Liver (tissue), 9 donors: ENCODE data around the gene ZNF503. TPM values are rescaled to one million over a fixed set of nuclear protein-coding genes. Genes with fewer than 3 reads are reported as not detected.

ENCODE experiments used
- DNase-seq: peaks from one replicate; pipeline ENCODE4 v3.0.0-alpha.2; 2017; ENCODE audit warnings: low spot score
- H3K27ac ChIP-seq, 2 donors: one replicate each; pipeline ENCODE4 v1.7.0; 2013; ENCODE audit warnings: inconsistent platforms in 2 of 2, low read length in 2 of 2, control low read depth in 1 of 2, low read depth in 1 of 2, mild to moderate bottlenecking in 1 of 2
- H3K27me3 ChIP-seq, 4 donors: one replicate each; pipeline versions ENCODE4 v1.6.1 to v1.7.0; 2013; ENCODE audit warnings: low read length in 3 of 4, inconsistent platforms in 1 of 4, mild to moderate bottlenecking in 1 of 4, moderate library complexity in 1 of 4; ENCODE audit not compliant: control insufficient read depth in 4 of 4, insufficient read depth in 4 of 4
- H3K36me3 ChIP-seq, 4 donors: one replicate each; pipeline versions ENCODE4 v1.6.1 to v1.7.0; 2013; ENCODE audit warnings: low read length in 3 of 4, mild to moderate bottlenecking in 3 of 4, low read depth in 1 of 4, moderate library complexity in 1 of 4; ENCODE audit not compliant: control insufficient read depth in 4 of 4, insufficient read depth in 3 of 4
- H3K4me1 ChIP-seq, 4 donors: one replicate each; pipeline versions ENCODE4 v1.6.1 to v1.7.0; 2013; ENCODE audit warnings: low read length in 3 of 4, mild to moderate bottlenecking in 3 of 4, moderate library complexity in 1 of 4; ENCODE audit not compliant: control insufficient read depth in 4 of 4, insufficient read depth in 4 of 4
- H3K4me3 ChIP-seq, 3 donors: one replicate each; pipeline versions ENCODE4 v1.6.1 to v1.7.0; 2013; ENCODE audit warnings: low read length in 3 of 3, control low read depth in 1 of 3, low read depth in 1 of 3, mild to moderate bottlenecking in 1 of 3
- H3K9ac ChIP-seq, 2 donors: one replicate each; pipeline ENCODE4 v1.7.0; 2013; ENCODE audit warnings: low read length in 2 of 2, mild to moderate bottlenecking in 2 of 2, moderate library complexity in 2 of 2, control low read depth in 1 of 2, low read depth in 1 of 2
- H3K9me3 ChIP-seq, 4 donors: one replicate each; pipeline versions ENCODE4 v1.6.1 to v1.7.0; 2013; ENCODE audit warnings: low read length in 3 of 4; ENCODE audit not compliant: control insufficient read depth in 4 of 4
- ATF3 ChIP-seq: IDR thresholded peaks from 2 replicates; pipeline ENCODE4 v1.6.1; 2016; ENCODE audit warnings: antibody characterized with exemption
- FOXA2 ChIP-seq: IDR thresholded peaks from 2 replicates; pipeline ENCODE4 v1.6.1; 2016; ENCODE audit warnings: antibody characterized with exemption
- MAX ChIP-seq: IDR thresholded peaks from 2 replicates; pipeline ENCODE4 v1.6.1; 2016; ENCODE audit warnings: antibody characterized with exemption
- RAD21 ChIP-seq, 2 donors: IDR thresholded peaks; 2 replicates each; pipeline ENCODE4 v1.6.1; 2016; ENCODE audit warnings: antibody characterized with exemption in 2 of 2, mild to moderate bottlenecking in 2 of 2
- REST ChIP-seq: IDR thresholded peaks from 2 replicates; pipeline ENCODE4 v1.6.1; 2016; ENCODE audit warnings: antibody characterized with exemption, mild to moderate bottlenecking
- RXRA ChIP-seq, 2 donors: IDR thresholded peaks; 2 replicates each; pipeline ENCODE4 v1.6.1; 2017 to 2018; ENCODE audit warnings: antibody characterized with exemption in 2 of 2, mild to moderate bottlenecking in 1 of 2
- TAF1 ChIP-seq: conservative IDR thresholded peaks from 2 replicates; pipeline ENCODE4 v1.6.1; 2016; ENCODE audit warnings: antibody characterized with exemption, mild to moderate bottlenecking
- ZBTB33 ChIP-seq: IDR thresholded peaks from 2 replicates; pipeline ENCODE4 v1.6.1; 2016; ENCODE audit warnings: antibody characterized with exemption
- WGBS: extraction: QIAGEN DNeasy Blood & Tissue Kit; methylation state at CpG from one replicate; pipeline ENCODE4 v1.1.7; 2013; 5-methylcytosine and 5-hydroxymethylcytosine counted together
- polyA plus RNA-seq, 2 donors: library from polyadenylated mRNA; stranded (reverse) in 1 of 2; unstranded in 1 of 2; fragments of 200-250 nt in 1 of 2; fragments of >200 nt in 1 of 2; fragmentation: Nextera tagmentation in 1 of 2; extraction: Ambion mirVana in 1 of 2; gene quantifications; one replicate each; pipeline versions ENCODE4 v1.2.1 to v1.2.3, GENCODE V29; 2013 to 2015
- total RNA-seq, 2 donors: library from RNA; depleted of rRNA; stranded (reverse); fragments of >200 nt; gene quantifications; one replicate each; pipeline ENCODE4 v1.2.3, GENCODE V29; 2014
- donor health status: healthy.
- donor health status: healthy.
- donor health status: healthy.
- donor health status: healthy.
- donor health status: healthy.

Gene ZNF503
- total and polyA plus RNA-seq, 4 donors = 1.6 to 5.2 (median 2.0) TPM

GRCh38 chr10:75398200-75398691 is 3.3 kb downstream of the ZNF503 start (continued):
- no peak for TF ChIP-seq RXRA (IDR thresholded peaks at IDR 0.05)
- no peak for TF ChIP-seq TAF1
- no peak for TF ChIP-seq RAD21 (IDR thresholded peaks at IDR 0.05)
- TF ChIP-seq MAX = no peak

GRCh38 chr10:75397496-75398199 is 3.9 kb downstream of the ZNF503 start:
- Histone ChIP-seq H3K27me3 (no peaks in the 10 kb centered on the region), H3K9ac (no peak overlapping the region), H3K27ac (no peak overlapping the region)

More at GRCh38 chr10:75397496-75398199, 3.9 kb downstream of the ZNF503 start:
- H3K36me3 ChIP-seq = no peaks in the 10 kb centered on the region
- WGBS = 79% methylated on average over 19 of the region's 19 CpGs
- no peak for TF ChIP-seq FOXA2
- no peak for TF ChIP-seq REST
- no peak for TF ChIP-seq RAD21 (IDR thresholded peaks at IDR 0.05)
- TF ChIP-seq ATF3 = no peak
- no peak for TF ChIP-seq MAX
- TF ChIP-seq ZBTB33 = no peak
- H3K9me3 ChIP-seq = no peaks in the 10 kb centered on the region
- peak overlapping the region in 2 of 3 donors; percentile 30 to 71 for H3K4me3 ChIP-seq
- H3K4me1 ChIP-seq = peaks cover 2 to 24% (median 15%) of the 10 kb centered on the region in 4 donors
- DNase-seq = no peak
